DND-41 (cell line): ENCODE measurements around the gene PTF1A.

ENCODE experiments used
- ATAC-seq: fragments of 200-7000 bp; cut with Tn5 transposase; 3 replicates; pipeline ENCODE4 v1.9.1; 2021; ENCODE audit warnings: low read depth; ENCODE audit not compliant: insufficient read depth
- DNase-seq: peaks from one replicate; pipeline ENCODE4 v3.0.0-alpha.2; 2020
- H2AFZ ChIP-seq: 2 replicates; pipeline ENCODE4 v1.6.0; 2012; ENCODE audit warnings: low read depth, low read length
- H3K27ac ChIP-seq: 2 replicates; pipeline ENCODE4 v1.5.1; 2012; ENCODE audit warnings: low read length, inconsistent platforms
- H3K27me3 ChIP-seq: fragments of 200-600 bp; sonication (generic); 2 replicates; pipeline ENCODE4 v1.6.0; 2012; ENCODE audit warnings: low read length, mild to moderate bottlenecking, inconsistent platforms; ENCODE audit not compliant: insufficient read depth, poor library complexity
- H3K36me3 ChIP-seq: 2 replicates; pipeline ENCODE4 v1.5.1; 2012; ENCODE audit warnings: low read length, inconsistent platforms; ENCODE audit not compliant: insufficient read depth
- H3K4me1 ChIP-seq: 2 replicates; pipeline ENCODE4 v1.5.1; 2012; ENCODE audit warnings: mild to moderate bottlenecking, low read length; ENCODE audit not compliant: insufficient read depth
- H3K4me2 ChIP-seq: 2 replicates; pipeline ENCODE4 v1.6.0; 2012; ENCODE audit warnings: mild to moderate bottlenecking, moderate library complexity, low read length, inconsistent platforms; ENCODE audit not compliant: insufficient read depth
- H3K4me3 ChIP-seq, 2 experiments: fragments of 200-600 bp in 1 of 2; shearing (Covaris generic) in 1 of 2; 2 replicates each; pipeline ENCODE4 v1.5.1; 2012 to 2016; ENCODE audit warnings: inconsistent platforms in 2 of 2, low read length in 2 of 2, mild to moderate bottlenecking in 2 of 2, low read depth in 1 of 2, moderate library complexity in 1 of 2
- H3K79me2 ChIP-seq: 2 replicates; pipeline ENCODE4 v1.6.0; 2012; ENCODE audit warnings: low read length, inconsistent platforms; ENCODE audit not compliant: insufficient read depth
- H3K9ac ChIP-seq: 2 replicates; pipeline ENCODE4 v1.6.0; 2012; ENCODE audit warnings: low read depth, mild to moderate bottlenecking, inconsistent platforms, low read length, moderate library complexity
- H3K9me3 ChIP-seq: 2 replicates; pipeline ENCODE4 v1.5.1; 2012; ENCODE audit warnings: low read length, moderate library complexity, mild to moderate bottlenecking, inconsistent platforms; ENCODE audit not compliant: insufficient read depth, severe bottlenecking
- H4K20me1 ChIP-seq: 2 replicates; pipeline ENCODE4 v1.6.0; 2012; ENCODE audit warnings: low read length; ENCODE audit not compliant: insufficient read depth
- EZH2 ChIP-seq: IDR thresholded peaks from 3 replicates; pipeline ENCODE4 v1.6.1; 2012; ENCODE audit warnings: borderline replicate concordance, low read depth, mild to moderate bottlenecking, moderate library complexity, low read length, inconsistent platforms; ENCODE audit not compliant: severe bottlenecking
- TF ChIP-seq, protein P1 (sequence below): IDR thresholded peaks from 2 replicates; pipeline ENCODE4 v1.5.1; 2012; ENCODE audit warnings: borderline replicate concordance, low read length, moderate library complexity, mild to moderate bottlenecking; ENCODE audit not compliant: poor library complexity, severe bottlenecking; ENCODE audit errors: extremely low read depth

The PTF1A gene

DNA sequence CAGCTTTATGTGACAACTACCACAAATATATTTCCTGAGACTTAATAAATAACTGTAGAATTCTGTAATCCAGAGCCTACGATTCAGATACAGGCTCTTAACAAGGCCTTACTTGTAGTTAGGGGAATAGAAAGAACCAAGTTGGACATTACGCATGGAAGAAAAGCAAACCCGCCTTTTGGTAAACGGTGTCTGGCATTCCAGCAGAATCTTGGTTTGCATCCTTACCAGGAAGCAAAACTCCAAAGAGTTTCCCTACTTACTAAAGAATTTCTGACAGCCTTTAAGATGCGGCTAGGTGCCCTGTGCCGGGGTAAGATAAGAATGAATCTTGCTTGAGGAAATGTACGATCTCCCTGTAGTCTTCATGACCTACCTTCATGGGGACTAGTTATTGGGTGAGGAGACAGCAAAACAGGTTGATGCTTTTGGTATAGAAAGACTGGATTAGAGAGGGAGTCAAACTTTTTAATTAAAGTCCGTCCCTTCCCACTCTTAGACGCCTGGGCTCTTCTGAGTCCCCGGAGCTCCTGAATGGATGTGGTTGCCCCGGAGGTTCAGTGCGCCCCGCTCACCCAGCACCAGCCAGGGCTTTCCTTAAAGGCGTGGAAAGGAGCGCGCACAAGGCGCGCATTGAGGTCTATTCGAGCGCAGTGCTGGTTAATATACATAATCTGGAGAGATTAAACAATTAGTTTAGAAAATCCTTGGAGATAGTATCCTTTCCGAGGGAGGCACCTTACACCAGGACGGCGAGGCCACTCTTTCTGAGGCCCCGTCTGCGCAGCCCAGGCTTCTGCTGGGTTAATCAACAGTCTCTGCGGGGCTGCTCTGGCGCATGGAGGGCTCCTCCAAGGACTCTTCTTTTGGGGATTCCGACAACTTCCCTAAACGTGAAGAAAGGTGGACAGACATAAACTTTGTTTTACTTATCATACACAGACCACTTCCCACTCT lies 11.5 kb downstream of the PTF1A start:
- H3K4me1 ChIP-seq = no peaks in the 10 kb centered on the region
- no peaks in the 10 kb centered on the region for H3K79me2 ChIP-seq
- no peak overlapping the region for H3K4me3 ChIP-seq
- TF ChIP-seq EZH2 = no peak
- TF ChIP-seq, protein P1, sequence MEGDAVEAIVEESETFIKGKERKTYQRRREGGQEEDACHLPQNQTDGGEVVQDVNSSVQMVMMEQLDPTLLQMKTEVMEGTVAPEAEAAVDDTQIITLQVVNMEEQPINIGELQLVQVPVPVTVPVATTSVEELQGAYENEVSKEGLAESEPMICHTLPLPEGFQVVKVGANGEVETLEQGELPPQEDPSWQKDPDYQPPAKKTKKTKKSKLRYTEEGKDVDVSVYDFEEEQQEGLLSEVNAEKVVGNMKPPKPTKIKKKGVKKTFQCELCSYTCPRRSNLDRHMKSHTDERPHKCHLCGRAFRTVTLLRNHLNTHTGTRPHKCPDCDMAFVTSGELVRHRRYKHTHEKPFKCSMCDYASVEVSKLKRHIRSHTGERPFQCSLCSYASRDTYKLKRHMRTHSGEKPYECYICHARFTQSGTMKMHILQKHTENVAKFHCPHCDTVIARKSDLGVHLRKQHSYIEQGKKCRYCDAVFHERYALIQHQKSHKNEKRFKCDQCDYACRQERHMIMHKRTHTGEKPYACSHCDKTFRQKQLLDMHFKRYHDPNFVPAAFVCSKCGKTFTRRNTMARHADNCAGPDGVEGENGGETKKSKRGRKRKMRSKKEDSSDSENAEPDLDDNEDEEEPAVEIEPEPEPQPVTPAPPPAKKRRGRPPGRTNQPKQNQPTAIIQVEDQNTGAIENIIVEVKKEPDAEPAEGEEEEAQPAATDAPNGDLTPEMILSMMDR = no peak
- no peak overlapping the region for H3K27ac ChIP-seq
- H3K4me2 ChIP-seq = no peak overlapping the region
- DNase-seq (no peak), ATAC-seq (no peak)
- H3K27me3 ChIP-seq = no peaks in the 10 kb centered on the region
- H4K20me1 ChIP-seq = no peaks in the 10 kb centered on the region
- H2AFZ ChIP-seq = no peak overlapping the region
- H3K9me3 ChIP-seq = no peaks in the 10 kb centered on the region
- H3K36me3 ChIP-seq = no peaks in the 10 kb centered on the region
- H3K9ac ChIP-seq = no peak overlapping the region

DNA sequence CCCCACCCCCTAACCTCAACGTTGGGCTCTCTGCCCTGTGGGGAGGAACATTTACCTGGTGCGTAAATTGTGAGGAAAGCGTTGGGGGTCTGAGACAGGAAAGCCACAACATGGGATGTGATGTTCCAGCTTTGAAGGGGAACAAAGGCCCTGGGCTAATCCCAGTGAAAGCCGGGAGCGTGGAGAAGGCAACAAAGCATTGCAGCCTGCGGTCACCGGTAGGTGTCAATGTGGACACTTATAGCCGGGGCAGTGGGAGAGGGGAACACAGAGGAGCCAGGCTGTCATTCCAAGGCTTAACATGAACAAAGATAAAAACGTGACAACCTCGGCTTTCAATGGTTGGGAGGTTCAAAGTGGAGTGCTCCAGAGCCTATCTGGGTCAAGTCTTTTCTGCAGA lies 12.7 kb downstream of the PTF1A start:
- Histone ChIP-seq H3K27ac (no peak overlapping the region), H3K4me1 (no peaks in the 10 kb centered on the region), H3K4me2 (no peak overlapping the region), H3K9me3 (no peaks in the 10 kb centered on the region), H3K9ac (no peak overlapping the region), H3K36me3 (no peaks in the 10 kb centered on the region), H4K20me1 (no peaks in the 10 kb centered on the region), H3K79me2 (no peaks in the 10 kb centered on the region), H3K27me3 (no peaks in the 10 kb centered on the region), H3K4me3 (no peak overlapping the region), H2AFZ (no peak overlapping the region)
- DNase-seq (no peak), ATAC-seq (no peak)
- no peak for TF ChIP-seq EZH2
- TF ChIP-seq, protein P1 = no peak

DNA sequence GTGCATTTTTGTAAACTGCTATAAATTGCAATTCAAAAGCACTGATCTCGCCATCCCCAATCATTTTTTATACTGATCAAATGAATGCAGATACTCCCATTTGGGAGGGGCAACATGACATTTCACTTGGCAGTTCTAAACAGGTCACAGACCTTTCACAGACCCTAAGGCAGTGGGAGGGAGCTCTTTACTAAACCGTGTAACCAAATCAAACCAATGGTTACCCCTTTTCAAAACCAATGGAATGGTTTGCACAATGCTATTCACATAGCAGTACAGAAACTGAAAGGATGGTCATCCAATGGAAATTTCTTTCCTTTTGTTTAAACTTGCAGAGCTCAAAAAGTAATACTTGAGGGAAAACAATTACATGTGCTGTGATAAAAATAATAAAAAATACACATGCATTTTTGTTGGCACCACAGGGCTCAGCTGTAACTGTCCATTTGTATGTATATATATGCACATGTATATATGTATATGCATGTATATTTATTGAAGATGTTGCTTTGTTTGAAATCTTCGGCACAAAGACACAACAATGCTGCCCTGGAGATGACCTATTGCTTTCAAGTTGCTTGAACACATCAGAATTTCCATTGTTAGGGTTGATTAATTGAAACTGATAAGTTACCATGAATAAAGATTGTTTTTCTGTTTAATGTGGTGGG lies 14.0 kb downstream of the PTF1A start:
- no peak overlapping the region for H3K4me2 ChIP-seq
- no peaks in the 10 kb centered on the region for H4K20me1 ChIP-seq
- no peak for ATAC-seq
- no peak overlapping the region for H2AFZ ChIP-seq
- H3K79me2 ChIP-seq = no peaks in the 10 kb centered on the region
- no peaks in the 10 kb centered on the region for H3K36me3 ChIP-seq
- TF ChIP-seq, protein P1 = no peak
- TF ChIP-seq EZH2 = no peak
- H3K27ac ChIP-seq = no peak overlapping the region
- no peaks in the 10 kb centered on the region for H3K27me3 ChIP-seq
- DNase-seq = no peak
- H3K9me3 ChIP-seq = no peaks in the 10 kb centered on the region
- H3K4me1 ChIP-seq = no peaks in the 10 kb centered on the region
- H3K9ac ChIP-seq = no peak overlapping the region
- no peak overlapping the region for H3K4me3 ChIP-seq
